Hepatocyte (in vitro differentiated cells): ENCODE measurements around the gene PLA2G2C. TPM values are rescaled to one million over a fixed set of nuclear protein-coding genes. Genes with fewer than 3 reads are reported as not detected.

ENCODE experiments used
- DNase-seq: peaks from one replicate; pipeline ENCODE4 v3.0.0-alpha.2; 2016; ENCODE audit warnings: low spot score
- H2AFZ ChIP-seq: fragments of 200-600 bp; sonication (generic); 2 replicates; pipeline ENCODE4 v1.6.0; 2016; ENCODE audit warnings: antibody characterized with exemption, mild to moderate bottlenecking
- H3K27ac ChIP-seq: fragments of 200-600 bp; sonication (generic); 2 replicates; pipeline ENCODE4 v1.5.1; 2016; ENCODE audit warnings: mild to moderate bottlenecking
- H3K27me3 ChIP-seq: fragments of 200-600 bp; sonication (generic); 2 replicates; pipeline ENCODE4 v1.6.1; 2016
- H3K36me3 ChIP-seq: fragments of 200-600 bp; sonication (generic); replicated peaks from 2 replicates; pipeline ENCODE4 v1.5.1; 2016; ENCODE audit warnings: low read depth; ENCODE audit not compliant: insufficient read depth
- H3K4me1 ChIP-seq: fragments of 200-600 bp; sonication (generic); 2 replicates; pipeline ENCODE4 v1.5.1; 2016; ENCODE audit warnings: mild to moderate bottlenecking, moderate library complexity; ENCODE audit not compliant: insufficient read depth
- H3K4me2 ChIP-seq: fragments of 200-600 bp; sonication (generic); 2 replicates; pipeline ENCODE4 v1.6.0; 2016
- H3K4me3 ChIP-seq: fragments of 200-600 bp; sonication (generic); 2 replicates; pipeline ENCODE4 v1.5.1; 2016; ENCODE audit warnings: mild to moderate bottlenecking
- H3K79me2 ChIP-seq: fragments of 200-600 bp; sonication (generic); 2 replicates; pipeline ENCODE4 v1.6.0; 2017; ENCODE audit warnings: mild to moderate bottlenecking
- H3K9me2 ChIP-seq: fragments of 200-600 bp; sonication (generic); replicated peaks from 2 replicates; pipeline ENCODE4 v1.6.0; 2017; ENCODE audit warnings: mild to moderate bottlenecking; ENCODE audit not compliant: insufficient read depth
- H3K9me3 ChIP-seq: fragments of 200-600 bp; sonication (generic); 2 replicates; pipeline ENCODE4 v1.5.1; 2016; ENCODE audit warnings: low read depth, mild to moderate bottlenecking
- H4K20me1 ChIP-seq: fragments of 200-600 bp; sonication (generic); 2 replicates; pipeline ENCODE4 v1.6.0; 2016; ENCODE audit warnings: mild to moderate bottlenecking; ENCODE audit not compliant: insufficient read depth, poor library complexity, severe bottlenecking
- EZH2 ChIP-seq: fragments of 200-600 bp; sonication (generic); IDR thresholded peaks from 2 replicates; pipeline ENCODE4 v1.6.1; 2016; ENCODE audit warnings: antibody characterized with exemption, mild to moderate bottlenecking, borderline replicate concordance
- EZH2phosphoT487 ChIP-seq: fragments of 200-600 bp; sonication (generic); IDR thresholded peaks from one replicate; pipeline ENCODE4 v1.6.1; 2018; ENCODE audit warnings: antibody characterized with exemption, mild to moderate bottlenecking, low read depth, moderate library complexity; ENCODE audit not compliant: unreplicated experiment, severe bottlenecking
- WGBS: methylation state at CpG from one replicate; pipeline ENCODE4 v1.1.6; 2016; ENCODE audit warnings: low lambda C conversion rate; ENCODE audit errors: missing lambda C conversion rate; 5-methylcytosine and 5-hydroxymethylcytosine counted together
- polyA plus RNA-seq: library from polyadenylated mRNA; unstranded; fragments of >200 nt; fragmentation: Nextera tagmentation; extraction: Ambion mirVana; gene quantifications from 2 replicates; pipeline ENCODE4 v1.2.1, GENCODE V29; 2016
- total RNA-seq: library from RNA; depleted of rRNA; stranded (reverse); fragments of >200 nt; gene quantifications from 2 replicates; pipeline ENCODE4 v1.2.3, GENCODE V29; 2014
- TF ChIP-seq, protein P1 (sequence below): fragments of 200-600 bp; sonication (generic); IDR thresholded peaks from 2 replicates; pipeline ENCODE4 v1.5.1; 2016; ENCODE audit warnings: antibody characterized with exemption, mild to moderate bottlenecking; ENCODE audit not compliant: poor library complexity

PLA2G2C gene
- total and polyA plus RNA-seq, 2 experiments from 2014 or later, result not detected

DNA sequence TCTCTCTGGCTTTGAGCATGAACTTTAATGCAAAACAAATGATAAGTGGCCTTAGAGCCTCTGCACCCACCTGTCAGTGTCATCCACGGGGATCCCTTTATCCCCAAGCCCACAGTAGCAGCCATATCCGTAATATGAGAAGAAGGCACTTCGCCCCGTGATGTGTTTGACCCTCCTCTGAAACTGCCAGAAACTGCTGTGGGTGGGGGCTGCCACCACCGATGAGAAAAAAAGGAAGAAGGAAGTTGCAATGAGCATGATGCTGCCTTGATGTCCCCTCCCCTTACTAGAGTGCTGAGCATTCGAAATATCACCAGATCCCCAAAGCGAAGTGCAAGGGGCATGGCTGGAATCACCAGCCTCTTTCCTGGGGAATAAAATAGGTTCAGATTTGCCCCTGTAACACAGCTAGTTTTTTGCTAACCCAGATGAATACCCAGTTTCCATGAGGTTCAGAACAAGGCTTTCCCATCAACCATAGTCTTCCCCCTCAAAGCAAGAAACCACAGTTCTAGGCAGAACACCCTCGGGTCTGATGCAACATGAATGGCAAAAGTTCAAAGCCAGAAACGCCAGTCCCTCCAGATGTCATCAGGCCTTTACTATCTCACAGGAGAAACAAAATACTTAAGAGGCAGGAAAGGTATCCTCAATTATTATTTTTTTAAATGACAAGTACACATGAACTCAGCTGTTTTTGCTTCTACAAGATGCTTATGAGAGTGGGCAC, 11.2 kb downstream of the PLA2G2C start:
- H3K4me3 ChIP-seq, result no peak overlapping the region
- H3K4me1 ChIP-seq, result no peaks in the 10 kb centered on the region
- WGBS, result 76% methylated on average over 9 of the region's 9 CpGs
- no peak for DNase-seq
- TF ChIP-seq EZH2, result no peak
- TF ChIP-seq EZH2phosphoT487, result no peak
- TF ChIP-seq, protein P1, sequence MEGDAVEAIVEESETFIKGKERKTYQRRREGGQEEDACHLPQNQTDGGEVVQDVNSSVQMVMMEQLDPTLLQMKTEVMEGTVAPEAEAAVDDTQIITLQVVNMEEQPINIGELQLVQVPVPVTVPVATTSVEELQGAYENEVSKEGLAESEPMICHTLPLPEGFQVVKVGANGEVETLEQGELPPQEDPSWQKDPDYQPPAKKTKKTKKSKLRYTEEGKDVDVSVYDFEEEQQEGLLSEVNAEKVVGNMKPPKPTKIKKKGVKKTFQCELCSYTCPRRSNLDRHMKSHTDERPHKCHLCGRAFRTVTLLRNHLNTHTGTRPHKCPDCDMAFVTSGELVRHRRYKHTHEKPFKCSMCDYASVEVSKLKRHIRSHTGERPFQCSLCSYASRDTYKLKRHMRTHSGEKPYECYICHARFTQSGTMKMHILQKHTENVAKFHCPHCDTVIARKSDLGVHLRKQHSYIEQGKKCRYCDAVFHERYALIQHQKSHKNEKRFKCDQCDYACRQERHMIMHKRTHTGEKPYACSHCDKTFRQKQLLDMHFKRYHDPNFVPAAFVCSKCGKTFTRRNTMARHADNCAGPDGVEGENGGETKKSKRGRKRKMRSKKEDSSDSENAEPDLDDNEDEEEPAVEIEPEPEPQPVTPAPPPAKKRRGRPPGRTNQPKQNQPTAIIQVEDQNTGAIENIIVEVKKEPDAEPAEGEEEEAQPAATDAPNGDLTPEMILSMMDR, result no peak
- no peaks in the 10 kb centered on the region for H3K36me3 ChIP-seq
- H2AFZ ChIP-seq, result no peak overlapping the region
- no peak overlapping the region for H3K27ac ChIP-seq
- H3K9me2 ChIP-seq, result no peaks in the 10 kb centered on the region
- H3K27me3 ChIP-seq, result no peaks in the 10 kb centered on the region
- H3K4me2 ChIP-seq, result no peak overlapping the region
- H3K9me3 ChIP-seq, result no peaks in the 10 kb centered on the region
- no peaks in the 10 kb centered on the region for H3K79me2 ChIP-seq
- no peaks in the 10 kb centered on the region for H4K20me1 ChIP-seq

DNA sequence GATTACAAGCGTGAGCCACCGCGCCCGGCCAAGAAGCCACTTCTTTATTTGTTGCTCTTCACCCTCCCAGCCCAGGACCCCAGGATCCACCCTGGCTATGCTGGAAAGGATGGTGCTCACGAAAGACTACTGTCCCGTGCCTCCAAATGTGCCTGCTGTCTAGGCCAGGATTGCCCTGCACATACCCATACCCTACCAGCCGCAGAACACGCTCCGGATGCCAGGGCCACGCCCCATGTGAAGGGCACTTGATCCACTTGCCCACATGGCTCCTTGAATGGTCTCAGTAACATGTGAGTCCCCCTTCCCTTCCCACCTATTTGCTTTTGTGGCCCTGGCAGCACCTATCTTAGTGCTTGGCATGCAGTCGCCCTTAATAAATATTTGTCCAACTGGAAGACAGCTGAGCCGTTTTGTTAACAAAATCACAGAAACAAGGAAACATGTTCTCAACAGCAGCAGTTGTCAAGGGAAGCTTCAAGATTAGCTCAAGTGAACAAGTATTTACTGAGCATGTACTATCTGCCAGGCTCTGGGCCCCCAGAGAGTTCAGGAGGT, 14.2 kb downstream of the PLA2G2C start:
- no peak overlapping the region for H3K27ac ChIP-seq
- TF ChIP-seq, protein P1, result no peak
- no peak overlapping the region for H3K4me3 ChIP-seq
- DNase-seq, result no peak
- H2AFZ ChIP-seq, result no peak overlapping the region
- H4K20me1 ChIP-seq, result no peaks in the 10 kb centered on the region
- no peaks in the 10 kb centered on the region for H3K4me1 ChIP-seq
- H3K79me2 ChIP-seq, result no peaks in the 10 kb centered on the region
- 92% methylated on average over 12 of the region's 12 CpGs for WGBS
- H3K9me3 ChIP-seq, result no peaks in the 10 kb centered on the region
- H3K4me2 ChIP-seq, result no peak overlapping the region
- H3K27me3 ChIP-seq, result no peaks in the 10 kb centered on the region
- no peaks in the 10 kb centered on the region for H3K9me2 ChIP-seq
- no peaks in the 10 kb centered on the region for H3K36me3 ChIP-seq

DNA sequence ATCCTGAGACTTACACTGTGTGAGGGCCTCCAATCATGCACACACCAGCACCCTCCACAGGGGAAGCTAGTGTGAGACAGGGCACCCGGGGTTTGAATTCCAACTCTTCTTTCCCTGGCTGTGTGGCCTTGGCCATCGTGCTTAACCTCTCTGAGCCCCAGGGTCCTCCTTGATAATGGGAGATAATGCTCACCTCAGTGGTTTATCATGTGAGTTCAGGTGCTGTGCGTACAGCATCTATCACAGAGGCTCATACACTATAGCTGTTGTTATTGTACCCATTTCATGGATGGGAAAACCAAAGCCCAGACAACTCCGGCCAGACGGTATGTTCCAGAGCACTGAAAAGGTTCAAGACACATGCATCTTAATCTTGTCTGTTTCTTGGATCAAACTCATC, 16.4 kb downstream of the PLA2G2C start:
- Histone ChIP-seq H3K4me3 (no peak overlapping the region), H3K36me3 (no peaks in the 10 kb centered on the region), H3K9me2 (no peaks in the 10 kb centered on the region), H3K27me3 (no peaks in the 10 kb centered on the region), H3K9me3 (no peaks in the 10 kb centered on the region), H3K79me2 (no peaks in the 10 kb centered on the region), H3K27ac (no peak overlapping the region), H3K4me1 (no peaks in the 10 kb centered on the region), H2AFZ (no peak overlapping the region), H3K4me2 (no peak overlapping the region), H4K20me1 (no peaks in the 10 kb centered on the region)
- no peak for TF ChIP-seq EZH2phosphoT487
- TF ChIP-seq, protein P1, result no peak
- no peak for TF ChIP-seq EZH2
- 95% methylated on average over 5 of the region's 5 CpGs for WGBS
- DNase-seq, result no peak
